Hepatocyte (in vitro differentiated cells): ENCODE data around the gene NUCB1.

Experiments used
- CTCF ChIP-seq: fragments of 200-600 bp; sonication (generic); IDR thresholded peaks from 2 replicates; pipeline ENCODE4 v1.5.1; 2016; ENCODE audit warnings: antibody characterized with exemption, mild to moderate bottlenecking; ENCODE audit not compliant: poor library complexity
- EZH2 ChIP-seq: fragments of 200-600 bp; sonication (generic); IDR thresholded peaks from 2 replicates; pipeline ENCODE4 v1.6.1; 2016; ENCODE audit warnings: antibody characterized with exemption, mild to moderate bottlenecking, borderline replicate concordance

GRCh38 chr19:48918071-48918470, 18.0 kb downstream of the NUCB1 start:
- TF ChIP-seq CTCF (no peak), EZH2 (no peak)
